ENCODE measurements around the gene CACFD1.

The CACFD1 gene

DNA sequence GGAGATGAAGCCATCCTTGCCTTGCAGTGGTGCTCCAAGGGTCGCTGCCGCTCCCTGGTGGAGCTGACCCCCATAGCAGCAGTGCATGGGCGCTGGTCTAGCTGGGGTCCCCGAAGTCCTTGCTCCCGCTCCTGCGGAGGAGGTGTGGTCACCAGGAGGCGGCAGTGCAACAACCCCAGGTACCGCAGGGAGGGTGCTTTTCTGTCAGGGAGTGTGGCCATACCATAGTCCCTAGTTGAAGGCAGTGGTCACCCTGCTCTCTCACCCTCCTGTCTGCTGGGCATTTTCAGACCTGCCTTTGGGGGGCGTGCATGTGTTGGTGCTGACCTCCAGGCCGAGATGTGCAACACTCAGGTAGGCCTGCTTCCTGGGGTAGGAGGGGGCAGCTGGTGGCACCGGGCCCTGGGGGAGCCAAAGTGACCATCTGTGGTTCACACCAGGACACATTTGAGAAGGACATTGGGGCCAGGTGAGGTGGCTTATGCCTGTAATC, 26.4 kb upstream of the CACFD1 start:
- no peak for DNase-seq (ENCODE audit: extremely low spot score)
- TF ChIP-seq SUZ12 (IDR thresholded peaks at IDR 0.05) (no peak), BHLHE40 (IDR thresholded peaks at IDR 0.05; ENCODE audit: borderline replicate concordance) (no peak), FOXM1 (IDR thresholded peaks at IDR 0.05; ENCODE audit: borderline replicate concordance) (no peak), HDGF (IDR thresholded peaks at IDR 0.05; ENCODE audit: borderline replicate concordance) (no peak), L3MBTL2 (conservative IDR thresholded peaks at IDR 0.05) (no peak), FOXA1 (IDR thresholded peaks at IDR 0.05) (no peak), LEF1 (IDR thresholded peaks at IDR 0.05; ENCODE audit: borderline replicate concordance) (no peak), ARNT (IDR thresholded peaks at IDR 0.05) (no peak), ELF4 (IDR thresholded peaks at IDR 0.05) (no peak), FOXK2 (IDR thresholded peaks at IDR 0.05) (no peak), SP1 (IDR thresholded peaks at IDR 0.05) (no peak)
- TF ChIP-seq, protein P1, sequence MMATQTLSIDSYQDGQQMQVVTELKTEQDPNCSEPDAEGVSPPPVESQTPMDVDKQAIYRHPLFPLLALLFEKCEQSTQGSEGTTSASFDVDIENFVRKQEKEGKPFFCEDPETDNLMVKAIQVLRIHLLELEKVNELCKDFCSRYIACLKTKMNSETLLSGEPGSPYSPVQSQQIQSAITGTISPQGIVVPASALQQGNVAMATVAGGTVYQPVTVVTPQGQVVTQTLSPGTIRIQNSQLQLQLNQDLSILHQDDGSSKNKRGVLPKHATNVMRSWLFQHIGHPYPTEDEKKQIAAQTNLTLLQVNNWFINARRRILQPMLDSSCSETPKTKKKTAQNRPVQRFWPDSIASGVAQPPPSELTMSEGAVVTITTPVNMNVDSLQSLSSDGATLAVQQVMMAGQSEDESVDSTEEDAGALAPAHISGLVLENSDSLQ (IDR thresholded peaks at IDR 0.05): no peak
- ChIA-PET CTCF (no interaction called here), POLR2A (no interaction called here)

DNA sequence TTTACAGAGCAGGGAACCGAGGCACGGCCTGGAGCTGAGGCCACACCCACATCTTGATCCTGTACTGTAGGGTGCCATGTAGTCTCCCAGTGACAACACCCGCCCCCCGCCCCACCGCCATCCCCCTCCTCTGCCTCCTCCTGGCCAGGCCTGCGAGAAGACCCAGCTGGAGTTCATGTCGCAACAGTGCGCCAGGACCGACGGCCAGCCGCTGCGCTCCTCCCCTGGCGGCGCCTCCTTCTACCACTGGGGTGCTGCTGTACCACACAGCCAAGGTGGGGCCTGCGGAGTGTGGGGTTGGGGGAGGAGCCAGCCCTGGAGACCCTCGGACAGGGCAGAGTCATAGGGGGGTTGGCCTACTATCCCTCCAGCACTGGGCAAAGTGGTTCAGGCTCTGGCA, 23.1 kb upstream of the CACFD1 start:
- POLR2A ChIA-PET: no interaction called here
- TF ChIP-seq BHLHE40 (IDR thresholded peaks at IDR 0.05; ENCODE audit: borderline replicate concordance) (no peak), SUZ12 (IDR thresholded peaks at IDR 0.05) (no peak), CTBP1 (IDR thresholded peaks at IDR 0.05; ENCODE audit: borderline replicate concordance) (no peak), ARNT (IDR thresholded peaks at IDR 0.05) (no peak), ELF4 (IDR thresholded peaks at IDR 0.05) (no peak), ZNF384 (IDR thresholded peaks at IDR 0.05) (no peak), SP1 (IDR thresholded peaks at IDR 0.05) (no peak), FOXM1 (IDR thresholded peaks at IDR 0.05; ENCODE audit: borderline replicate concordance) (no peak), FOXK2 (IDR thresholded peaks at IDR 0.05) (no peak), L3MBTL2 (conservative IDR thresholded peaks at IDR 0.05) (no peak), NFRKB (IDR thresholded peaks at IDR 0.05) (no peak), TARDBP (IDR thresholded peaks at IDR 0.05) (no peak), FOXA1 (IDR thresholded peaks at IDR 0.05) (no peak), LEF1 (IDR thresholded peaks at IDR 0.05; ENCODE audit: borderline replicate concordance) (no peak), HDGF (IDR thresholded peaks at IDR 0.05; ENCODE audit: borderline replicate concordance) (no peak)
- TF ChIP-seq, protein P1 (IDR thresholded peaks at IDR 0.05): no peak
- DNase-seq (ENCODE audit: extremely low spot score): no peak
- CTCF ChIA-PET: no interaction called here

DNA sequence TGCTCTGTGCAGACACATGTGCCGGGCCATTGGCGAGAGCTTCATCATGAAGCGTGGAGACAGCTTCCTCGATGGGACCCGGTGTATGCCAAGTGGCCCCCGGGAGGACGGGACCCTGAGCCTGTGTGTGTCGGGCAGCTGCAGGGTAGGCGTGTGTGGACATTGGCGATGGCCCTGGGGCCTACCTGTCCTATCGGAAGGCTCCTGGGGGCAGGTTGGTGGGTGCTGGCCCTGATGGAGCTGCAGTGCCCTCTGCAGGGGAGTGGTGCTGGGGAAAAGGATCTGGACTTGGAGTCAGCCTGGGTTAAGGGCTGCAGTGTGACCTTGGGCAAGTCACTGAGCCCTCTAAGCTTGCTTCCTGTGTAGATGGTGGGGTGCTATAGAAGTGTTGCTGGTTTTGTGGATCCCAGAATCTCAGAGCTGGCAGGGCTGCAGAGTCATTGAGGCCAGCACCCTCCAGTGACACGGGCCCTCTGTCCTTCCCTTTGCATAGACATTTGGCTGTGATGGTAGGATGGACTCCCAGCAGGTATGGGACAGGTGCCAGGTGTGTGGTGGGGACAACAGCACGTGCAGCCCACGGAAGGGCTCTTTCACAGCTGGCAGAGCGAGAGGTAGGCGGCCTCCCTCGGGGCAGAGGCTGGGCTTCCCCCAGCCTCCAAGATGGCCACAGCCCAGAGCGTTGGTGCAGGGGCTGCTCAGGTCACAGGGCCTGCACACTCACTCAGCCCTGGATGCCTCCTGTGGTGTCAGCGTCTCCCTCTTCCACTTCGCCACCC, 21.8 kb upstream of the CACFD1 start:
- ChIA-PET CTCF (no interaction called here), POLR2A (no interaction called here)
- peak; percentile 39 for DNase-seq (ENCODE audit: extremely low spot score)
- no peak for TF ChIP-seq SP1 (IDR thresholded peaks at IDR 0.05)

DNA sequence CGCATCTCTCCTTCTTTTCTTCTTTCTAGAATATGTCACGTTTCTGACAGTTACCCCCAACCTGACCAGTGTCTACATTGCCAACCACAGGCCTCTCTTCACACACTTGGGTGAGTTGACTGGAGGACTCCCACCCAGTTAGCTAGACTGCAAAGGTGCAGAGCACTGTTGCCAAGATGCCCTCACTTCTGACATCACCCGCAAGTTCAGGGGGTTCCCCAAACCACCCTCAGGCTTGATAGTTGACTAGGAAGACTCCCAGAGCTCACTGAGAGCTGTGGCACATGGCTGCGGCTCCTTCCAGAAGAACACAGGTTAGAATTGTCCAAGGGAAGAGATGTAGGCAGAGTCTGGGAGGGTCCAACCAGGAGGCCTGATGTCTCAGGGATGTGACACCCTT, 20.4 kb upstream of the CACFD1 start:
- TF ChIP-seq NFRKB (IDR thresholded peaks at IDR 0.05): no peak
- no peak for TF ChIP-seq TARDBP (IDR thresholded peaks at IDR 0.05)
- no peak for TF ChIP-seq SP1 (IDR thresholded peaks at IDR 0.05)
- no peak for TF ChIP-seq LEF1 (IDR thresholded peaks at IDR 0.05; ENCODE audit: borderline replicate concordance)
- no peak for TF ChIP-seq BHLHE40 (IDR thresholded peaks at IDR 0.05; ENCODE audit: borderline replicate concordance)
- no peak for TF ChIP-seq FOXM1 (IDR thresholded peaks at IDR 0.05; ENCODE audit: borderline replicate concordance)
- no peak for TF ChIP-seq SUZ12 (IDR thresholded peaks at IDR 0.05)
- TF ChIP-seq HDGF (IDR thresholded peaks at IDR 0.05; ENCODE audit: borderline replicate concordance): no peak
- no peak for TF ChIP-seq L3MBTL2 (conservative IDR thresholded peaks at IDR 0.05)
- TF ChIP-seq FOXK2 (IDR thresholded peaks at IDR 0.05): no peak
- ChIA-PET POLR2A (no interaction called here), CTCF (no interaction called here)
- no peak for DNase-seq (ENCODE audit: extremely low spot score)

DNA sequence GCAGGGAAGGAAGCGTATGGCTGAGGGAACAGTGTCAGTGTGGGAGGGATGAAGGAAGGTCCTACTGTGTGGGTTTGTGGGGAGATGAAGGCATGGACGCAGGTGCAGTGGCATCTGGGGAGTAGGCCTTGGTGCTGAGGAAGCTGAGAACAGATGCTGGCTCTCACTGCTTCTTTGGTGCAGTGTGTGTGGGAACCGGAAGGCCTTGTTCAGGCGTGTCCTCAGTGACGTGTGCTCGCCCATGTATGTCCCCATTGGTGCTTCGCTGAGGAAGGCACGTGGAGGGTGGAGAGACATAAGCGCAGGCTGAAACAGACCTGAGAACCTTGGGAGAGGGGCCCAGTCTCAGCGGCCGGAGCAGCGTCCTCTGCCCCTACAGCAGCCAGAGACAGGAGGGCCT, 18.9 kb upstream of the CACFD1 start:
- no peak for TF ChIP-seq BHLHE40 (IDR thresholded peaks at IDR 0.05; ENCODE audit: borderline replicate concordance)
- TF ChIP-seq HDGF (IDR thresholded peaks at IDR 0.05; ENCODE audit: borderline replicate concordance): no peak
- TF ChIP-seq SUZ12 (IDR thresholded peaks at IDR 0.05): no peak
- TF ChIP-seq L3MBTL2 (conservative IDR thresholded peaks at IDR 0.05): no peak
- POLR2A ChIA-PET: interaction anchor here (1.8 kb wide), 1 partner anchor 19 kb away, joined by 4 read pairs; the partner anchor contains the start of gene CACFD1
- DNase-seq (ENCODE audit: extremely low spot score): no peak
- CTCF ChIA-PET: no interaction called here

DNA sequence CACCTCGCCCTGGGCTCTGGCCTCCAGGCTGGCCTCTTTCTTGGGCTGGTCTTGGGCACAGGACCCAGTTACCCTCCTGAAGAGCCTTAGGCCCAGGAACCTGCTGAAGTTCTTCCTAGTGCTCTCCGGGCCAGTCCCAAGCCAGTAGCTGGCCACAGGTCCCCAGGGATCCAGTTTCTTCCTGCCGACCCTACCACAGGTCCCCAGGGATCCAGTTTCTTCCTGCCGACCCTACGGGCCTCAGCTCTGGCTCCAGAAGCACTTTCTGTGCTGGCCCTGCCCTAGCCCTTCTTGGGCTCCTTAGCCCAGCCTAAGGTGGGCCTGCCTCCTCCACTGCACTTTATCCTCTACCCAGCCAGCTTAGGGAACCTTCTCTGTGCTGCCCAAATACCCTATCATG, 18.2 kb upstream of the CACFD1 start:
- no peak for DNase-seq (ENCODE audit: extremely low spot score)
- no peak for TF ChIP-seq SUZ12 (IDR thresholded peaks at IDR 0.05)
- TF ChIP-seq FOXM1 (IDR thresholded peaks at IDR 0.05; ENCODE audit: borderline replicate concordance): no peak
- no peak for TF ChIP-seq FOXA1 (IDR thresholded peaks at IDR 0.05)
- no peak for TF ChIP-seq NFRKB (IDR thresholded peaks at IDR 0.05)
- TF ChIP-seq ARNT (IDR thresholded peaks at IDR 0.05): no peak
- no peak for TF ChIP-seq BHLHE40 (IDR thresholded peaks at IDR 0.05; ENCODE audit: borderline replicate concordance)
- CTCF ChIA-PET: no interaction called here
- POLR2A ChIA-PET: interaction anchor here (1.8 kb wide), 1 partner anchor 18 kb away, joined by 4 read pairs; the partner anchor contains the start of gene CACFD1

DNA sequence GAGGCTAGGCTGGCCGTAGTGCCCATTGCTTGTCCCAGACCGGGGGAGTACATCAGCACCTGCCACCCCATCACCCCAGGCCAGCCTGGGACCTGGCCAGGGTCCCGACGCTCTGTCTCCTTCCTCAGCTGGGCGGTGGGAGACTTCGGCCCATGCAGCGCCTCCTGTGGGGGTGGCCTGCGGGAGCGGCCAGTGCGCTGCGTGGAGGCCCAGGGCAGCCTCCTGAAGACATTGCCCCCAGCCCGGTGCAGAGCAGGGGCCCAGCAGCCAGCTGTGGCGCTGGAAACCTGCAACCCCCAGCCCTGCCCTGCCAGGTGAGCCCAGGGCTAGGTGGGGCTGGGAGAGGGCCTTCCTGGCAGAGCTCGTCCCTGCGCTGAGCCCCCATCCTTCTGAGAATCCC, 16.5 kb upstream of the CACFD1 start:
- no peak for DNase-seq (ENCODE audit: extremely low spot score)
- CTCF ChIA-PET: no interaction called here
- POLR2A ChIA-PET: no interaction called here
- TF ChIP-seq ARNT (IDR thresholded peaks at IDR 0.05) (no peak), FOXA1 (IDR thresholded peaks at IDR 0.05) (no peak), ZNF384 (IDR thresholded peaks at IDR 0.05) (no peak)
- TF ChIP-seq, protein P1 (IDR thresholded peaks at IDR 0.05): no peak

Data from HEK293T (cell line).